Smooth muscle cell (in vitro differentiated cells): Measurements from ENCODE around the gene VTI1A. TPM values are rescaled to one million over a fixed set of nuclear protein-coding genes. Genes with fewer than 3 reads are reported as not detected.

Source experiments
- DNase-seq: peaks from one replicate; lab custom pipeline; 2025; ENCODE audit not compliant: unreplicated experiment; lab: John Stamatoyannopoulos, UW
- H2AFZ ChIP-seq: fragments of 200-600 bp; sonication (generic); 2 replicates; pipeline ENCODE4 v1.6.0; 2016; ENCODE audit warnings: antibody characterized with exemption, low read depth, mild to moderate bottlenecking
- H3F3A ChIP-seq: fragments of 200-600 bp; sonication (generic); 2 replicates; pipeline ENCODE4 v1.6.0; 2017; ENCODE audit warnings: antibody characterized with exemption, low read depth
- H3K27ac ChIP-seq: fragments of 200-600 bp; sonication (generic); 2 replicates; pipeline ENCODE4 v1.5.1; 2016; ENCODE audit warnings: low read depth, mild to moderate bottlenecking
- H3K27me3 ChIP-seq: fragments of 200-600 bp; sonication (generic); 2 replicates; pipeline ENCODE4 v1.6.1; 2016; ENCODE audit warnings: low read depth, mild to moderate bottlenecking
- H3K36me3 ChIP-seq: fragments of 200-600 bp; sonication (generic); 2 replicates; pipeline ENCODE4 v1.5.1; 2016; ENCODE audit warnings: low read depth
- H3K4me1 ChIP-seq: fragments of 200-600 bp; sonication (generic); 2 replicates; pipeline ENCODE4 v1.5.1; 2016; ENCODE audit warnings: low read depth
- H3K4me2 ChIP-seq: fragments of 200-600 bp; sonication (generic); 2 replicates; pipeline ENCODE4 v1.6.0; 2016; ENCODE audit warnings: mild to moderate bottlenecking
- H3K4me3 ChIP-seq: fragments of 200-600 bp; sonication (generic); 2 replicates; pipeline ENCODE4 v1.5.1; 2016; ENCODE audit warnings: mild to moderate bottlenecking
- H3K79me2 ChIP-seq: fragments of 200-600 bp; sonication (generic); 2 replicates; pipeline ENCODE4 v1.6.0; 2016; ENCODE audit warnings: low read depth, mild to moderate bottlenecking
- H3K9ac ChIP-seq: fragments of 200-600 bp; sonication (generic); 2 replicates; pipeline ENCODE4 v1.6.0; 2016; ENCODE audit warnings: low read depth
- H3K9me3 ChIP-seq: fragments of 200-600 bp; sonication (generic); replicated peaks from 2 replicates; pipeline ENCODE4 v1.5.1; 2016; ENCODE audit warnings: low read depth
- H4K20me1 ChIP-seq: fragments of 200-600 bp; sonication (generic); 2 replicates; pipeline ENCODE4 v1.6.0; 2016; ENCODE audit warnings: low read depth
- CTCF ChIP-seq: fragments of 200-600 bp; sonication (generic); IDR thresholded peaks from 2 replicates; pipeline ENCODE4 v1.5.1; 2017; ENCODE audit warnings: borderline replicate concordance, mild to moderate bottlenecking, antibody characterized with exemption; ENCODE audit not compliant: insufficient read depth, poor library complexity, severe bottlenecking
- WGBS: methylation state at CpG from one replicate; pipeline ENCODE4 v1.1.7; 2016; ENCODE audit warnings: low lambda C conversion rate; 5-methylcytosine and 5-hydroxymethylcytosine counted together
- polyA plus RNA-seq: library from polyadenylated mRNA; unstranded; fragments of >200 nt; fragmentation: Nextera tagmentation; extraction: Ambion mirVana; gene quantifications from 2 replicates; pipeline ENCODE4 v1.2.1, GENCODE V29; 2016
- total RNA-seq: library from RNA; depleted of rRNA; stranded (reverse); fragments of >200 nt; gene quantifications from 2 replicates; pipeline ENCODE4 v1.2.3, GENCODE V29; 2014

The VTI1A gene
- total and polyA plus RNA-seq, 2 experiments from 2014 or later, result 14.0 to 21.8 TPM

- peaks cover 11% of the 10 kb centered on the region for H3F3A ChIP-seq
- peak overlapping the region; percentile 10 for H3K4me2 ChIP-seq
- H3K27me3 ChIP-seq, result no peaks in the 10 kb centered on the region
- H4K20me1 ChIP-seq, result peaks cover 16% of the 10 kb centered on the region
- no peaks in the 10 kb centered on the region for H3K36me3 ChIP-seq
- H3K27ac ChIP-seq, result peak overlapping the region; percentile 46
- 57% methylated on average over 8 of the region's 8 CpGs for WGBS
- H2AFZ ChIP-seq, result no peak overlapping the region
- H3K9ac ChIP-seq, result no peak overlapping the region
- H3K4me1 ChIP-seq, result peaks cover 28% of the 10 kb centered on the region
- no peak overlapping the region for H3K4me3 ChIP-seq
- TF ChIP-seq CTCF, result no peak
- no peaks in the 10 kb centered on the region for H3K79me2 ChIP-seq
- DNase-seq, result no peak
- no peaks in the 10 kb centered on the region for H3K9me3 ChIP-seq
Observed at GRCh38 chr10:112631501-112632400, 184.7 kb downstream of the VTI1A start.

- H3K27me3 ChIP-seq, result no peaks in the 10 kb centered on the region
- WGBS, result 35% methylated on average over 5 of the region's 5 CpGs
- H4K20me1 ChIP-seq, result peaks cover 5% of the 10 kb centered on the region
- no peaks in the 10 kb centered on the region for H3K9me3 ChIP-seq
- H3K79me2 ChIP-seq, result no peaks in the 10 kb centered on the region
- no peak for DNase-seq
- H2AFZ ChIP-seq, result no peak overlapping the region
- H3F3A ChIP-seq, result peaks cover 3% of the 10 kb centered on the region
- H3K4me3 ChIP-seq, result no peak overlapping the region
- no peak overlapping the region for H3K9ac ChIP-seq
- H3K4me2 ChIP-seq, result peak overlapping the region; percentile 68
- TF ChIP-seq CTCF, result no peak
- H3K4me1 ChIP-seq, result peaks cover 24% of the 10 kb centered on the region
- peak overlapping the region; percentile 66 for H3K27ac ChIP-seq
- no peaks in the 10 kb centered on the region for H3K36me3 ChIP-seq
Observed at GRCh38 chr10:112634096-112634830, 187.2 kb downstream of the VTI1A start.

GRCh38 chr10:112637901-112638300 lies 190.9 kb downstream of the VTI1A start:
- no peaks in the 10 kb centered on the region for H3F3A ChIP-seq
- no peak for TF ChIP-seq CTCF
- no peak overlapping the region for H3K4me3 ChIP-seq
- DNase-seq, result no peak
- H3K4me1 ChIP-seq, result peaks cover 13% of the 10 kb centered on the region
- H2AFZ ChIP-seq, result no peak overlapping the region
- H3K79me2 ChIP-seq, result no peaks in the 10 kb centered on the region
- no peaks in the 10 kb centered on the region for H4K20me1 ChIP-seq
- H3K27ac ChIP-seq, result no peak overlapping the region
- H3K4me2 ChIP-seq, result no peak overlapping the region
- no peaks in the 10 kb centered on the region for H3K36me3 ChIP-seq
- no peak overlapping the region for H3K9ac ChIP-seq
- no peaks in the 10 kb centered on the region for H3K27me3 ChIP-seq
- WGBS, result 89% methylated on average over 3 of the region's 3 CpGs
- no peaks in the 10 kb centered on the region for H3K9me3 ChIP-seq
